Stomach (tissue), 9 donors: ENCODE results near the gene RBL2. TPM values are rescaled to one million over a fixed set of nuclear protein-coding genes. Genes with fewer than 3 reads are reported as not detected.

ENCODE experiments used
- DNase-seq, 2 donors: peaks; one replicate each; pipeline versions ENCODE4 v3.0.0 to v3.0.0-alpha.2; 2013 to 2019
- H3K27ac ChIP-seq, 5 donors: fragments of 200-600 bp in 4 of 5; sonication (generic) in 4 of 5; one replicate each; pipeline ENCODE4 v1.5.1; 2013 to 2019; ENCODE audit warnings: mild to moderate bottlenecking in 1 of 5, moderate library complexity in 1 of 5
- H3K27me3 ChIP-seq, 3 donors: fragments of 200-600 bp; sonication (generic); one replicate each; pipeline ENCODE4 v1.5.1; 2017 to 2019; ENCODE audit warnings: mixed run types in 1 of 3
- H3K36me3 ChIP-seq, 4 donors: fragments of 200-600 bp; sonication (generic); 1 replicate in 3 of 4; 2 replicates in 1 of 4; pipeline ENCODE4 v1.5.1; 2016 to 2019
- H3K4me1 ChIP-seq, 4 donors: fragments of 200-600 bp; sonication (generic); one replicate each; pipeline ENCODE4 v1.5.1; 2016 to 2019
- H3K4me3 ChIP-seq, 4 donors: fragments of 200-600 bp; sonication (generic) in 3 of 4; one replicate each; pipeline ENCODE4 v1.5.1; 2016 to 2019; ENCODE audit warnings: mild to moderate bottlenecking in 1 of 4
- H3K9me3 ChIP-seq, 4 donors: fragments of 200-600 bp; sonication (generic); one replicate each; pipeline ENCODE4 v1.5.1; 2016 to 2019
- CTCF ChIP-seq, 7 experiments: fragments of 450-650 bp in 4 of 7; fragments of 200-600 bp in 3 of 7; sonication (generic) in 3 of 7; IDR thresholded peaks; one replicate each; pipeline ENCODE4 v1.5.1; 2016 to 2019; ENCODE audit warnings: antibody characterized with exemption in 7 of 7, control low read depth in 2 of 7, mild to moderate bottlenecking in 1 of 7
- EP300 ChIP-seq: sonication (generic); formaldehyde crosslinking; IDR thresholded peaks from one replicate; pipeline ENCODE4 v1.6.1; 2017; ENCODE audit warnings: antibody characterized with exemption
- POLR2A ChIP-seq, 4 donors: fragments of 450-650 bp; IDR thresholded peaks; one replicate each; pipeline ENCODE4 v1.6.1; 2016; ENCODE audit warnings: antibody characterized with exemption in 4 of 4, control low read depth in 2 of 4, mild to moderate bottlenecking in 1 of 4, moderate library complexity in 1 of 4
- POLR2AphosphoS5 ChIP-seq, 3 donors: sonication (generic); formaldehyde crosslinking; IDR thresholded peaks; one replicate each; pipeline ENCODE4 v1.6.1; 2016; ENCODE audit warnings: antibody characterized with exemption in 3 of 3
- WGBS, 5 donors: extraction: QIAGEN DNeasy Blood & Tissue Kit in 3 of 5; methylation state at CpG; one replicate each; pipeline versions ENCODE4 v1.1.5 to v1.1.7; 2013 to 2018; 5-methylcytosine and 5-hydroxymethylcytosine counted together
- intact Hi-C: fragments of 100-400 bp; cut with DNase I; formaldehyde crosslinking; loops from one replicate; pipeline ENCODE4 v1.15.1; 2023; ENCODE audit warnings: low total_unique reads
- polyA plus RNA-seq, 3 donors: library from polyadenylated mRNA; stranded (reverse); fragments of 200-250 nt; gene quantifications; one replicate each; pipeline ENCODE4 v1.2.3, GENCODE V29; 2013
- total RNA-seq, 5 donors: library from RNA; depleted of rRNA; stranded (reverse); fragments of >200 nt; gene quantifications; one replicate each; pipeline versions ENCODE4 v1.1.0 to v1.2.3, GENCODE V29; 2014 to 2016
- donor health status: healthy with polysubstance abuse.
- donor health status: Bipolar disorder and iron deficiency.
- donor health status: healthy.

Gene RBL2
- total and polyA plus RNA-seq, 8 donors = 23.0 to 234 (median 82.5) TPM

DNA sequence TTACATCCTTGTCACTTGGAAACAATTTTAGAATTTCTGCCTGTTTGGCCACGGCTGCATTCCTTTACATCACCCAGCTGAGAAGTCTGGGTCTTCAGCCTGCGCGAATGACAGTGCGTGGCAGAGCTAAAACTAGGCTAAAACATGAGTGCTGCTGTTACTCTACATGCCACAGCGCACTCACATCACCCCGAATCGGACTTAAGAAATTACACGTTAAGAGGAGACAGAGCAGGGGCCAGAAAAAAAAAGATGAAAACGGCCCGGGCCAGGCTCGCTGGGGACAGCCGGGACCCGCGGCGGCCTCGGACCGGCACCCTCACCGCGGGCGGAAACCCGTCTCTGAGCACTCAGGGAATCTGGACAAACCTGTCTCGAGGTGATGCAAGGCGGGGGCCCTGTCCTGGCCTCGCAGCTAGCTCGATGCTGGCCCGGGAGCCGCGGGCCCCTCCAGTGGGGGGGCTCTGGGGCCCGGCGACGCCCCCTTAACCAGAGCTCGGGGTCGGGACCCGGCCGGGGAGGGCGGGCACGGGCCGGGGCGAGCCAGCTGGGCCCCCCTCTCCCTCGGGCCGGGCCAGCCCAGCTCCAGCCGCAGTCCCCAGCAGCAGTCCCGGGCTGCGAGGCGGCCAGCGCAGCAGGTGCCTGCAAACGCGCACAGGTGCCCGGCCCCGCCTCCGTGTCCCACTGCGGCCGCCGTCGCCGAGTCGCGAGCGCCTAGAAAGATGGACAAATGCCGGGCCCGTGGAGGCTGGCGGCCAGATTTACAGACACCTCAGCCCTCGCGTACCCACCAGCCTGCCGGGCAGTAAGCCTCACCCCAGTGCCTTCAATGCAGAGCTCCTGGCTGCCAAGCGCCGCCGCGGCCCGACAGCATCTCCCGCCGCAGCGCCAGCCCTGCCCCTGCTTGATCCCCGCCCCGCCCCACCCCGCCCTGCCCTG is 68.3 kb downstream of the RBL2 start, which contains the start of gene AKTIP:
AKTIP (minus strand) TSS at position 879 of the 939 bp plus-strand sequence. CDS start 2,950 bp downstream, outside the sequence.
- TF ChIP-seq POLR2A (IDR thresholded peaks at IDR 0.05) (no peak), POLR2AphosphoS5 (IDR thresholded peaks at IDR 0.05) (peak in 1 of 3 donors; percentile 45)
- DNase-seq = peak; percentile 79 to 87
- H3K4me3 ChIP-seq = peak within 1 kb of the TSS; percentile 88 to 98 (median 90)
- intact Hi-C loops = loop anchor here (5.0 kb wide), 1 partner anchor 70 kb away; the partner anchor contains the start of gene RBL2
- peak within 1 kb of the TSS; percentile 95 to 98 (median 96) for H3K27ac ChIP-seq
- no peaks in the 10 kb centered on the region for H3K27me3 ChIP-seq
- peaks cover 13 to 20% (median 19%) of the 10 kb centered on the region in 4 donors for H3K36me3 ChIP-seq
- no peaks in the 10 kb centered on the region for H3K9me3 ChIP-seq
- peaks cover 28 to 36% (median 32%) of the 10 kb centered on the region in 4 donors for H3K4me1 ChIP-seq
- 0 to 2% (median 1%) methylated on average over 34 to 76 of the region's 76 CpGs for WGBS, 5 donors

DNA sequence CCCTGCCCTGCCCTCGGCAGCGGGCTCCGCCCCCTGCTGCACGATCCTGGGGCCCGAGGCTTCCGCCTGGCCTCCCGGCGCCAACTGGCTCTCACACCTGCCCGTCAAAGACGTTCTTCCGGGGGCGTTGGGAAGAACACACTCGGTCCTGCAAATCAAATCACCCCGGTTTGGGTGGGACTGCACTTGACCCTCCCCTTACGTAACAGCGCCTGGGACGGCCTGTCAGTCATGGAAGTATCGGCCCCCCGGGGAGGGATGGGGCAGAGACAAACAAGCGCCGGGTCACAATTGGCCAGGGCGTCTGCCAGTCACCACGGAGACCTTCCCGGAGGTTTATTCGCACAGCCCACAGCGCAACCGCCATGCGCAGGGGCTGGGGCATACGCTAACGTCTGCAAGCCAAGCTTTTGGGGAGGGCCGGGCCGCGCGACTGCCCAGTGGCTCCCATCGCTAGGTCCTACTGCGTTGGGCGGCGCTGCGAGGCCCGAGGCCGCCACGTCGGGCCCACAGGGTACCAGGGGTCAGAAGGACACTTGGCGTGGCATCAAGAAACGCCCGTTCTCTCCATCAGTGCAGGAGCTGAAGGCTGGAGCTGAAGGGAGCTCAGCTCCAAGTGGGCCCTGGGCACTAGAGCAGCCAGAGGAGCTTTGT is 69.1 kb downstream of the RBL2 start:
- H3K4me1 ChIP-seq = peaks cover 28 to 36% (median 32%) of the 10 kb centered on the region in 4 donors
- H3K27me3 ChIP-seq = no peaks in the 10 kb centered on the region
- peak; percentile 100 for DNase-seq
- no peaks in the 10 kb centered on the region for H3K9me3 ChIP-seq
- peak overlapping the region; percentile 95 to 98 (median 96) for H3K27ac ChIP-seq
- 0 to 1% (median 0%) methylated on average over 3 to 46 of the region's 46 CpGs for WGBS, 5 donors
- TF ChIP-seq EP300 (peak; percentile 17), POLR2A (IDR thresholded peaks at IDR 0.05) (peak in 2 of 4 donors; percentile 82 to 87), CTCF (IDR thresholded peaks at IDR 0.05) (peak in 1 of 7 experiments; percentile 8), POLR2AphosphoS5 (IDR thresholded peaks at IDR 0.05) (peak; percentile 73 to 97 (median 95))
- H3K4me3 ChIP-seq = peak overlapping the region; percentile 88 to 98 (median 90)
- intact Hi-C loops = loop anchor here (5.0 kb wide), 1 partner anchor 71 kb away; the partner anchor contains the start of gene RBL2
- peaks cover 9 to 12% (median 11%) of the 10 kb centered on the region in 4 donors for H3K36me3 ChIP-seq

GRCh38 chr16:53503991-53504663 is 69.9 kb downstream of the RBL2 start:
- H3K27me3 ChIP-seq = no peaks in the 10 kb centered on the region
- peak; percentile 36 to 81 for DNase-seq
- H3K4me1 ChIP-seq = peaks cover 28 to 36% (median 32%) of the 10 kb centered on the region in 4 donors
- H3K4me3 ChIP-seq = peak overlapping the region; percentile 60 to 89 (median 74)
- 3 to 5% (median 3%) methylated on average over 14 to 15 of the region's 15 CpGs for WGBS, 5 donors
- H3K9me3 ChIP-seq = no peaks in the 10 kb centered on the region
- intact Hi-C loops = loop anchor here (5.0 kb wide), 1 partner anchor 72 kb away; the partner anchor contains the start of gene RBL2
- peak overlapping the region; percentile 93 to 98 (median 96) for H3K27ac ChIP-seq
- TF ChIP-seq POLR2A (IDR thresholded peaks at IDR 0.05) = no peak
- no peak for TF ChIP-seq CTCF (IDR thresholded peaks at IDR 0.05)
- no peak for TF ChIP-seq EP300
- no peak for TF ChIP-seq POLR2AphosphoS5 (IDR thresholded peaks at IDR 0.05)
- H3K36me3 ChIP-seq = peaks cover 1 to 5% (median 4%) of the 10 kb centered on the region in 4 donors

DNA sequence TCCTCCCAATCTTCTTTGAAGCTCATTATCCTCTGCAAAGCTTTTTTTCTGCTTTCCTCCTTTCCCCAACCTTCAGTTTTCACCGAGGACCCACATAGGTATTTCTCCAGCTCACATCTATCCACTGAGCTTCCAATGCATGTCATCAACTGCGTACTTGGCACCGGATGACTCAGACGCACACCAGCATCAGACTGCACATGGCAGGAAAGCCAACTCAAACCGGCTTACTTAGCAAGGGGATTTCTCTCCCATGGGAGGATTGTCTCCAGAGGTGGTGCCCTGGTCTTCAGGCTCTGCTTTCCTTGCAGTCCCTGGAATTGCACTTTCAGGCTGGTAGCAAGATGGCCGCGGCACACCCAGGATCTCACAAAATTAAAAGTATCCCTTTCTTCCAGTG is 70.4 kb downstream of the RBL2 start:
- DNase-seq = peak in 1 of 2 donors; percentile 46
- WGBS, 5 donors = 69 to 82% (median 82%) methylated on average over 7 of the region's 7 CpGs
- intact Hi-C loops = loop anchor here (5.0 kb wide), 1 partner anchor 72 kb away; the partner anchor contains the start of gene RBL2
- TF ChIP-seq POLR2AphosphoS5 (IDR thresholded peaks at IDR 0.05) = no peak
- TF ChIP-seq EP300 = no peak
- no peak for TF ChIP-seq CTCF (IDR thresholded peaks at IDR 0.05)
- no peak for TF ChIP-seq POLR2A (IDR thresholded peaks at IDR 0.05)
- peak overlapping the region in 1 of 4 donors; percentile 89 for H3K4me3 ChIP-seq
- no peaks in the 10 kb centered on the region for H3K9me3 ChIP-seq
- no peaks in the 10 kb centered on the region for H3K36me3 ChIP-seq
- H3K27ac ChIP-seq = peak overlapping the region; percentile 6 to 98 (median 96)
- H3K27me3 ChIP-seq = no peaks in the 10 kb centered on the region
- H3K4me1 ChIP-seq = peaks cover 28 to 37% (median 32%) of the 10 kb centered on the region in 4 donors
